OCI-M1 (cell line): ENCODE data around the gene AKR1C2.
"Not testable (repeated sequence)": the region's sequence is repeated elsewhere in the genome, so short reads cannot be mapped to it uniquely, and the experiment has no call there.

Source experiments
- DNase-seq: peaks from one replicate; lab custom pipeline; 2025; lab: John Stamatoyannopoulos, UW

AKR1C2 gene

DNA sequence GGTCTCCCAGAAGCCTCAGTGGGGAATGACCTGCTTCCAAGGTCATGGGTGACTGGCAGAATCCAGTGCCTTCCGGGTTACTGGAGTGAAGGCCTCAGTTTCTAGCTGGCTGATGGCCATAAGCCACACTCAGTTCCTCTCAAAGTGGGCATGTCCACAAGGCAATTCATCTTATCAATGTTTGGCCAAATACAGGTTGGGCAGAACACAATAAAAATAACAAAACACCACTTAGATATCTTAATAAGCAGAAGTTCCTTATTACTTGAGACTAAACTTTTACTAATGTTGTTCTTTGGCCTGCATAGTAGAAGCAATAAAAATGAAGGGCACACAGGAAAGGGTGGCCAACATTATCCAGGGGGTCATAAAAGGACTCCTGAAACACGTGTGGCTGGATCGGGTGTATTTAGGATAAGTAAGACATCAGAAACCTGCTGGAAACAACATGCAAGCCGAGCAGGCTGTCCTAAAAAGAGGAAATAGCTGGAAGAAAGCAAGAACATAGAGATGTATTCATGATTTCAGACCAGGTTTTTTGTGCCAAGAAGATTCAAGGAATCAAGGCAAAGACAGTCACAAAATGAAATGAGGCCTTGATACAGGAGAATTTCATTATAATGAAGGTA lies 19.6 kb upstream of the AKR1C2 start:
- peak; percentile 46 for DNase-seq

DNA sequence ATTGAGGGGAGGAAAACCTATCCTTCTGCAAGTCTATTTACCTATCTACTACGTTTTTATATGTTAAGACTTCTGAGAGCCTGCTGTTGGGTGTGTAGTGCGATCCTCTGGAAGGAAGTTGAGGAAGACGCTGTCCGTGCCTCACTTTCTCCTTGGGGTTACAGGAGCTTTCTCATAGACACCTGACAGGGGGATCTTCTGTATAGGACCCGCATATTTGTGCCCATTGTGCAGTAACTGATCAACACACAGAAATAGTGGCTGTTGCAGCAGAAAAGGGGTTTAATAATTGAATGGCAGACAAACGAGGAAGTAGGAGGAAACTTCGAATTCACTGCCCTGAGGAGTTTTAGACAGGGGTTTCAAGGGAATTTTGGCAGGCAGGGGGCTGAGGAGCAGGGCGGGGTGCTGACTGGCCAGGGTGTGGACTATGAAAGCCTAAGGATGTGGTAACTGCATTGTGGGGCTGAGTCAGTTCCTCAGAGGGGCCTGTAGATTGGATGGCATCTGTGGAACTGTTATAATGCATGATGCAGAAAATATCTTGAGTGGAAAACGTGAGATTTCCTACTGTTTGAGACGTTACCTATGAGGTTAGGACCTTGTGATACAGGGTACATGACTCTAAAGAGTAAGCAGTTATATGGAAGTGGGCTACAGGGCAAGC lies 18.1 kb upstream of the AKR1C2 start:
- DNase-seq = not testable (repeated sequence)

DNA sequence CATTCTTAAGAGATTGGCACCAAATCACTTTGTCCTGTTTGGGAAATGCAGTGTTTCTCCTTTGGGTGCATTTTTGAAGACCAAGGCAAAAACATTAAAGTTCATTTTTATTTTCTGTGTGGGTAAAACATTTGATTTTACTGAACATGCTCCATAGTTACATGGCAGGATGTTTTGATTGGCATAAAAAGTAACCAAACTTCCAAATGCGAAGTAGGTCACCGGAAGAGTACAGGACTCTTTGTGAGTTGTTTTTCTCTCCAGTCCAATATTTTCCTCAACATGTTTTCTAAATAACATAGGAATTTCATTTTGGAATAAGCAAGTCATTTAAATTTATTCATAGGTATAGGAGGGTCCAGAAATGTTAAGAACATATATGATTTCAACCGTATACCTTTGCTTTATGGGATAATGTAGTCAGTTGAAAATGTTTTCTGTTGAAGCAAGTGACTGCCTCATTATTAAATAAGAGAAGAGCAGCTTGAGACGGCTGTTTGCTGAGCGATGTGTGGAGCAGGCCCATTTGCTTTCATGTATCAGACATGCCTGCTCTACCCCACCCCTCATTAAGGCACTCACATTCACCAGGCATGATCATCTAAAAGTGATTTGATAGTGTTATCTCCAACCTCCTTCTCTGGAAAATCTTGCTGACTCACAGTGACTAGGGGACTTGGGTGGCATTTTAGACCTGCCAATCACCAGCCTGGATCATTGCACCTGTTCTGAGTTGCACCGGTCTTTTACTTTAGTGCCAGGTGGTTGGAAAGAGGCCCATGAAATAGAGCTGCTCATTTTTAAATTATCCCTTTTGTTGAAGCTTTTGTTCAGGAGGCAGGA lies 16.3 kb upstream of the AKR1C2 start:
- peak; percentile 68 for DNase-seq

DNA sequence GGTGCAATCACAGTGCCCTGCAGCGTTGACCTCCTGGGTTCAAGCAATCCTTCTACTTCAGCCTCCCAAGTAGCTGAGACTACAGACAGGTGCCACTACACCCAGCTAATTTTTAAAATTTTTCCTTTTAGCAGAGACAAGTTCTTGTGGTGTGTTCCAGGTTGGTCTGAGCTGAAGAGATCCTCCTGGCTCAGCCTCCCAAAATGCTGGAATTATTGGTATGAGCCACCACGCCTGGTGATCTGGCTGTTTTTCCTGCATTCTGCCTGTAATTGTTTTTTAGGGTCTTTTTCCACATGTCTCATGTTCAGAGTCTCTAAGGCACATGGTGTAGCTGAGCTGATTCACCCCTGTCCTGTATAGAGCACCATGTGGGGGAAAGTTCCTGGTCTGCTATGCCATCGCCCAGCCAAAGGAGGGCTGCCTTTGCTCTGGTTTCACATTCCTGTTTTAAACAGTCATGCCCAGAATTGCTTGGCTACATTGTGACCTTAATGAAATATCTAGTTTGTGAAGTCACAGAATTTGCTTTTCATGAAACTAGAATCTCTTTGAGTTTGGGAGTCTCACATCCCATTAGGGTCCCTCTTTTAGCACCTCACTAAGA lies 15.1 kb upstream of the AKR1C2 start:
- DNase-seq = peak; percentile 47

DNA sequence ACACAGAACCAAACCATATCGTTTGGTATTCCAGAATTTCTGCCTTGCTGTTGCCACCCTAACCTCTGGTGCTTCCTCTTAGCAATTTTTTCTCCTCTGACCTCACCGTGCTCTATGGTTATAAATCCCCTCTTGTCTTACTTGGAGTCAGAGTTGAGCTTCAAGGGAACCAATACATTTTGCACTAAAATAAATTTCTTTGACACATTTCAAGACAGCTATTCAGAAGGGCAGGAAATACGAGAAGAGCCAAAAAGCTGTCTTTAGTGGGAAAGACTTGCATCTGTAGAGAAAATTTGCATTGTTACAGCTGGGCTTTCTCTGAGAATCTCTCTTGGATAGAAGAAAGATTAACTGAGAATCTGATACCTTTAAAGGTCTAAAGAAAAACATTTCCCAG lies 14.5 kb upstream of the AKR1C2 start:
- DNase-seq = no peak

DNA sequence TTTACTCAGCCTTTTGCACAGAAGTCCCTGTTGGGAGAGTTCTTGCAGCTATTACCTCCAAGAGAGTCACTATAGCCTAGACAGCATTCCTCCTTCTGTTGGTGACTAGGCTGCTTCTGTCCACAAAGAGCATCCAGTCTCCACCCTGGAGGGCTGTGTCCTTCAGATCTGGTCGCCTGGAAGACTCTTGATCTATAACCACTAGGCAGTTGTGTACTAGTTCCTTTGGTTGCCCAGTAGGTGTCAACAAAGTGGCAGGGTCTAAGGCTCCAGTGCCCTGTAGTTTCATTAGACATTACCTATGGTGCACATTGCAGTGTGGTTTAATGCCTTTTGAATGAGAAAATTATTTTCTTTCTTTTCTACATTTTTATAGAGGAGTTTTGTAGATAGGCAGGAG lies 11.3 kb upstream of the AKR1C2 start:
- peak; percentile 58 for DNase-seq

DNA sequence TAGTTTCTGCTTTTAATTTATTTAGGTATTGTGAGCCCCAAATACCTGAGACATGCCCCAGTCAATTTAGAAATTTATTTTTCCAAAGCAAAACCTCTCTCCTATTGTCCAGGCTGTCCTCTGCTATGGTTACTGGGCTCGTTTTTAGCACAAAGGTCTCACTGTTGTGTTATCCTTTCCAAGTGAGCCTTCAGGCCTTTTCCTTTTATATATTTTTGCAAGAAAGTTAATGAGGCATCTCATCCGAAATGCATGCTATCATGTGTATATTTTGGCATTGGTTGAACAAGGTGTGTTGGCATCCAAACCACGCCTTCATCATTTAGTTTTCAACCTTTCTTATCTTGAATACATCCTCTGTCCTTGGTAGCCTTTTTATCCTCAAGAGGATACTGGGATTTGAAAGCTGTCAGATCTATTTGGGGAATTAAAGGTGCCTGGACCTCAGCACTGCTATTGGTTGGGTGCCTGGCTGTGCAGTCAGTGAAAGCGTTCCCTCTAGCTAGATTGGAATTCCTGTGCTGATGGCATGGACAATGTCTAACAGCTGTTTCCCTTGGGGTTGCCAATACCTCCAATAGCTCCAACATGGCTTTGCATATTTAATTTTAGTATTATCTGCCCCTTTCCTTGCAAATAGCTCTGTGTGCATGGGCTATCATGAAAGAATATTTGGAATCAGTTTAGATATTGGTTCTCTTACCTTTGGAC lies 10.7 kb upstream of the AKR1C2 start:
- not testable (repeated sequence) for DNase-seq

DNA sequence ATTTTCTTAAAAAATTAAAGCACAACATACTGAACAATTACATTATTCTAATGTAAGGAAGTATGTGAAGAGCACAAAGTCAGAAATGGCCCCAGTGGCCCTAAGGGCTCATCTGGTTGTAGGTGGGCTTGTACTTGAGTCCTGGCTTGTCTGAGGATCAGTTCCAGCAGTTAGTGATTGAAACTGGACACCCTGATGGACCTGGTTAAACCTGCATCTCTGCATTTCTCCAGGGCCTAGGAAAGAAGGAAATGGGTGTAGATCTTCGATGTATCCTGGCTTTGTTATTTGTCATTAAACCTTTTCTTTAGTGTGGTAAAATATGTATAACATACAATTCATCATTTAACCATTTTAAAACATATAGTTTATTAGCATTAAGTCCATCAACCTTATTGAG lies 9.7 kb upstream of the AKR1C2 start:
- no peak for DNase-seq

DNA sequence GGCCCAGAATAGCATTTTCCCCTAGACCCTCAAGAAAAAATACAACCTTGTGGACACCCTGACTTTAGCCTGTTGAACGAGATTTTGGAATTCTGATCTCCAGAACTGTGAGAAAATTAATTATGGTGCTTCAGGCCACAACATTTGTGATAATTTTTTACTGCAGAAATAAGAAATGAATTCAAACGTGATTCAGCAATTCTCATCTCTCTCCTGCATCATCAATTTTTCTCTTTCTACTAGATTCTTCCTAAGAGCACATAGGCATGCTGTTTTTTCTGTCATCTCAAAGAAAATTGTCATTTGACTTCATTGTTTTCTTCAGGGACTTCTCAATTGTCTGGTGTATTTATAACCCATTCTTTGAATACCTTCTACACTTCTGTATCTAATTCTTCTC lies 8.9 kb upstream of the AKR1C2 start:
- no peak for DNase-seq

DNA sequence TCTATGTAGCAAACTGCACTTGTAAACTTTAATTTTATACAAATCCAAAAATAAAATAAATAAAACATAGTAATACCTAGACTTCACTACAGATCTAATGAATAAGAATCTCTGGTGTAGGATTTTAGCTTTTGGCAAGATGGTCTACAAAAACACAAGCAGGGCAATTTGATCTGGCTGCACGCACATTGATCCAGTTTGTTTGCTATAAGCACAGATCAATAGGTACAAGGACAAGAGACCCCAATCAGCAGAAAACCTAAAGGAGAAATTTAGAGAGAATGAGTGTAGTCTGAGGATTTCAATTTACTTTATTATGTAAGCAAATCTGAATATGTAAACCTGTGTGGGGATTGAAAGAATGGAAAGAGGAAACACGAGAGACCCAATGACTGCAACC lies 7.7 kb upstream of the AKR1C2 start:
- not testable (repeated sequence) for DNase-seq

DNA sequence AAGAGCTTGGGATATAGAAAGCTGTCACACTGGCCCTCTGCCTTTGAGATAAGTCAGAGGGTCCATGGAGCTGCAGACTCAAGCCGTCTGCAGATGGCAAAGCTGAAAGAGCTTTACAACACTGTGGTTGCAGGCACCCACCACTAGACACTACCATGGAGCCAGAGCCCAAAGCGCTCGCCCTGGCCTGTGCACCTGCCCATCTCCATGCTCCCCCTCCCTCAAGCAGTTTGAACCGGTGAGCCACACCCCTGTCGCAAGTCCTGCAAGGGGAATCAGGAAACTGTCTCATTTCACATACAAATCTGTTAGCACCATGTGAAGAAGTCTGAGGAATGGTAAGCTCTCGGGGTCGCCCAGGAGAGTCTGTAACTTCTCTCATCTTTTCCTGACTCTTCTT lies 6.4 kb upstream of the AKR1C2 start:
- DNase-seq = not testable (repeated sequence)

DNA sequence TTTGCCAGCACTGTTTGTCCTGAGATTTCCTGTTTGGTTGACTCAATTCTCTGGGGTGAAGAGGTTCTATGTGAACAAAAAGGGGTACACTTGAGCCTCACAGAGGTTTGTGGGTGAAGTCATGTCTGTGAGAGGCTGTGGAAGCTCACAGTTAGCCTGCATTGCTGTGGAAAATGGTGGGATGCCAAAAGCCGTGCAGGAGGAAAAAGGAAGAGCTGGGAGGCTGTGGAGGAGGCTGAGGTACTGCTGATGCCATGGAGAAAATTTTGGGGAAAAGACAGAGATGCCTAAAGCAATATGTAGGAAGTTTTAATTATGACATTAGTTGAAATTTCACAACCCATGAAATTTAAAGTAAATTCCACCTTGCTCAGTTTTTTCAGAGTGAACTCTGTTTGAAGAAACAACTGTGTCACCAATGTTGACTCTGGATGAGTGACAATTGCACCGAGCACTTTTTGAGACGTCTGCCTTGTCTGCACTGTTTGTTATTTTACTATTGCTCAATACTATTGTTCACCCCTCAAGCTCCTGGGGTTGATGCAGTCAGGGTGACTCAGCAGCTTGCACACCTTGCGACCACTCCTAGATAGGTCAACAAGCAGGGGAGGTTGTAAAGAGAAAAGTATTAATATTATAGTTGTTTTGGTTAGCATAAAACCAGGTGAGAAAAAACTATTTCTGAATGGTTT lies 5.3 kb upstream of the AKR1C2 start:
- not testable (repeated sequence) for DNase-seq

DNA sequence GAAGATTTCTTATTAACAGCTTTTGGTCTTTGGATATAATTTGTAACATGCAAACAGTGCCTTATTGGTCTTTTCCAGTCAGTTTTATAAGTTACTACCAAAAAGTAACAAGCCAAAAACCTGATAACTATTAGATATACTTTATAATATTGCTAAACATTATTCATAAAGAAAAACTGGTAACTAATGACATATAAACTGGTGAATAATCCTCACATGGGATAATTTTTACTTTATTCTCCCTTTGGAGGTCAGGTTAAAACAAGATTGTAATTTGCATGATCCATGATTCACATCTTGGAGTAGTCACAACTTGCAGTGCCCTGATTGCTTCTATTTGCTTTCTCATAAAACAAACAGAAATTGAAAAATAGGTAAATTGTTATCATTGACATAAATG lies 844 bp upstream of the AKR1C2 start:
- not testable (repeated sequence) for DNase-seq

DNA sequence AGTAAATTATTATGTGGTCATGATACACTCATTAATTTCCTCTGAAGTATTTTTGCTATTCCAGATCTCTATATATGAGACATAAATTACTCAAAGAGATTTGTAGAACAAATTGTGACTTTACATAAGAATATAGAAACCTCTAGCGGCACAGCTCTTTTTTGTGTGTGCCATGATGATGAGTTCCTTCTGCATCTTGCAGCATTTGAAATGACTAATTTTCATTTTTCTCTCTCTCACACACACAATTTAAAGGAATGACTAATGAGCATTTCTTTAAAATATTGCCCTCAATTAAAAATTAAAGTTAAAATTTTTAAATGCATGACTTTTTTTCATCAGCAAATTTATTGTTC lies 351 bp upstream of the AKR1C2 start:
- DNase-seq = not testable (repeated sequence)

DNA sequence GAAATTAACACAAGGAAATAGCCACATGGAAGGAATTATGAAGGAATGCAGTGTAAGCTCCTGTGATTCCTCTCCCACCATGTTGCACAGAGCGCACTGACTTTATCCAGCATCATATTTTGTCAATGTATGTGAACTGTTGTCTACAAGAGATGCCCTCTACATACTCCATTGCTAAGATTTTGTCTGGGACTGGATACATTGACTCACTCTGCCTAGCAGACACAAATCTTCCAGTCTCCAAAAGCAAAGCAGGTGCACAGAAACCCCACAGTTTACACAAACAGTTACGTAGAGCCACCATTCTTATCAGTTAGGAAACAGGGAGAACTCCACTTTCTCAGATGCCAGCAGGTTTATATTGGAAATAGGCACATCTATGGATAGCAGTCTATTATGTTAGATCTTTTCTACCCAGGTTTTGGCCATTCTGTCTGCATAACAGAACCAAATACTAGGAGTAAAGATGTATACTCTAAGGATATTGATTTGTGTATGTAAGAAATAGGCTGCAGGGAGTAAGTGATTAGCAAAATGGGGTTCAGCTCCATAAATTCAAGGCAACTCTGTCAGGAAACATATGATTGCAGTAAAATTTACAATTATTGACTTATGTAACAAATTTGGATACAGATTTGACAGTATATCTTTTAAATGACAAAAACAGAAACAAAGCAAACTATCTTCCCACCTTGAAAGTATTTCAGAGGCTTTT lies 1.5 kb downstream of the AKR1C2 start:
- no peak for DNase-seq

DNA sequence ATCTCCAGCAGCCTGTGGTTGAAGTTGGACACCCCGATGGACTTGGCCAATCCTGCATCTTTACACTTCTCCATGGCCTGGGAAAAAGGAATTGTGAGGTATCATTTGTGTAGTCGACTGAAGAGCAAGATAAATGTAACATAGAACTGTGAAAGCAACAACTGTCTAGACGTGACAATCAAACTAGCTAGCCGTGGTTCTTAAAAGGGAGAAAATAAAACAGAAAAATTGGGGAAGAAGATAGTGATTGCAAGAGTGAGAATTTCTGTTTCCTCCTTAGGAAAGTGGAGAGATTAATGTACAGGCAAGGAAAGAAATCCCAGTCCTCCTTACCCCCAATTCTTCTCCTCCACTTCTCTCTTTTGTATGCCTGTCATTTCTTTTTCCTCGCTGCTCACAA lies 5.0 kb downstream of the AKR1C2 start:
- DNase-seq = no peak

DNA sequence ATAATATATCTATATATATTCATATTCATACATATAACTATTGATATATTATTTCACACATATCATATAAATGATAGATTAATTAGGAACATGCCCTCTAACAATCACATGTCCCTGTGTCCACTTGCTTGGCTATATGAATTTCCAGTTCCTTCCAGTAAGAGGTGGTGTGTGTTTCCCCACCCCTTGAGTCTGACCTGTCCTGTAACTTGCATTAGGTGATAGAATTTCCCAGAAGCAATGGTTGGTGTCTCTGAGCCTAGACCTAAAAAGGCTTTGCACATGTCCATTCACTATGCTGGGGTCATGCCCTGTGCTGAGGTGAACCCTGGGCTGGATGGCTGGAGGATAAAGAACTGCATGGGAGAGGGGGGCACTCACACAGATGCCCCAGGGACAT lies 9.4 kb downstream of the AKR1C2 start:
- DNase-seq = not testable (repeated sequence)

DNA sequence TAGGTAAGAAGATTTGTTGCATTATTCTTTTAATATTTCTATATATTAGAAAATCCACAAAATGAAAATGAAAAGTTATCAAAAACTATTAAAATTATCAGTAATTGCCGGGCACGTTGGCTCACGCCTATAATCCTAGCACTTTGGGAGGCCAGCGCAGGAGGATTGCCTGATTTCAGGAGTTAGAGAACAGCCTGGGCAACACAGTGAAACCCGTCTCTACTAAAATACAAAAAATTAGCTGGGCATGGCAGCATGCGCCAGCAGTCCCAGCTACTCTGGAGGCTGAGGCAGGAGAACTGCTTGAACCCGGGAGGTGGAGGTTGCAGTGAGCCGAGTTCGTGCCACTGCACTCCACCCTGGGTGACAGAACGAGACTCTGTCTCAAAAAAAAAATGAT lies 11.1 kb downstream of the AKR1C2 start:
- DNase-seq = not testable (repeated sequence)

DNA sequence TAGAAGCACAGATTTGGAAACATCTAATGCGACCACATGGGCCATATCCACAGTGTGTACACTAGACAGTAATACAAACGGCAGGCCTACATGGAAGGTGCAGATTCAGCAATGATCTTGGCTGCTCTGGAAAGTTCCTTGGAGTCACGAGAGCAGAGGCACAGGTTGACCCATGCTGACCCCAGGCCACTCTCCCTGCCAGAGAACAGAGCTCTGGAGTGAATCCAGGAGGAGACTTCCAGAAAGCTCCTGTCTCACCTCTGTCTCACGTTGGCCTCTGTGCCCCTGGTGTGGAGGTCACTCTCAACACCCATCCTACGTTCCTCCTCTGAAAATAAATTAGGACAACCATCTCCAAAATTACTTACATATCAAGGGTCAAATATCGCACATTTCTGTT lies 12.2 kb downstream of the AKR1C2 start:
- DNase-seq = not testable (repeated sequence)

DNA sequence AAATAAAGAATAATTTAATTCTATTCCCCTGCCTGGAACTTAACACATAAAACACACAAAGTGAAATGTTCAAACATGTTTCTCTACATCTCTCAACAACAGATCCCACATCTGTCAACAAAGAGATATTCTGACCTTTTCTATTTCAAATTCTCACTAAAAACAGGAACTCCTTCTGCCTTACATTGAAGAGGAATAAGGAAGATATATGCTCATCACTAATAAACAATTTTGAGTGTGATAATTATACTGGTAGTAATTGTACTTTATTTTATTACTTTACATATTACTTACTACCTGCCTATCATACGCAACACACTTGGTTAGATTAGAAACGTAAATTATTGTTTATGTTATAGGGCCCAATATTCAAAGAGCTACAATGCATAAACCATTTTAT lies 13.4 kb downstream of the AKR1C2 start:
- DNase-seq = no peak
